Stimulated activated CD8-positive, alpha-beta memory T cell treated with anti-CD3 and anti-CD28 coated beads, Interleukin-12 subunit alpha, Interleukin-12 subunit beta, amount 100 ng/mL, for 1 hour (primary cell): Measurements from ENCODE around the gene MS4A1.
"Not testable (repeated sequence)": the region's sequence is repeated elsewhere in the genome, so short reads cannot be mapped to it uniquely, and the experiment has no call there.

Experiments
- DNase-seq: peaks from one replicate; pipeline ENCODE4 v3.0.0-alpha.2; 2020; ENCODE audit warnings: low read depth

MS4A1 gene

DNA sequence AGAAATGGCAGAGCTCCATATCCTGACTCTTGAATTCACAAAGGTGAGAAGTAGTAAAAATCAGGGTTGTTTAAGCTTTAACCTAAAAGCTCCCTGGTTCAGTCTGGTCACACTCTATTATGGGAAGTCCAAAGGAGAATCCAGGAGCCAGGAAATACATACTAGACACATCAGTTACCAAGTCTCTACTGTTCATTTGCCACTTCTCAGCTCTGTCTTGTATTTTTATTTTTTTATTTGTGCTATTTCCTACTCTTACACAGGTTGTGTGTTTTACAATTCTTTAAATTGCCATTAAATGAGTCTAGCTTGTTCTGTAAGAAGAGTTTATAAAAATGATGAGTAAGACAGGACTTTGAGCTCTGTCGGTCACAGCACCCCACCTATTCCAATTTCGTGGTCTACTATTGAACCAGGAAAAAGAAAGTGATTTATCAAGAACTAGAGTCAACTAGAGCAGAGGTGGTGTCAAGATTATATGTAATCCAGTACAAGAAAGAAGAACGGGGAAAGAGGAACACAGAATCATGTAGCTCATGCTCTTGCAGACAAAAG is 46.7 kb downstream of the MS4A1 start:
- no peak for DNase-seq

GRCh38 chr11:60504219-60504905 is 48.7 kb downstream of the MS4A1 start:
- no peak for DNase-seq

GRCh38 chr11:60509609-60510008 is 54.0 kb downstream of the MS4A1 start:
- DNase-seq, result not testable (repeated sequence)

- DNase-seq, result not testable (repeated sequence)
Observed at GRCh38 chr11:60510209-60510608, 54.6 kb downstream of the MS4A1 start.

GRCh38 chr11:60511393-60511792 is 55.7 kb downstream of the MS4A1 start:
- no peak for DNase-seq

GRCh38 chr11:60512651-60513225 is 57.1 kb downstream of the MS4A1 start:
- no peak for DNase-seq

DNA sequence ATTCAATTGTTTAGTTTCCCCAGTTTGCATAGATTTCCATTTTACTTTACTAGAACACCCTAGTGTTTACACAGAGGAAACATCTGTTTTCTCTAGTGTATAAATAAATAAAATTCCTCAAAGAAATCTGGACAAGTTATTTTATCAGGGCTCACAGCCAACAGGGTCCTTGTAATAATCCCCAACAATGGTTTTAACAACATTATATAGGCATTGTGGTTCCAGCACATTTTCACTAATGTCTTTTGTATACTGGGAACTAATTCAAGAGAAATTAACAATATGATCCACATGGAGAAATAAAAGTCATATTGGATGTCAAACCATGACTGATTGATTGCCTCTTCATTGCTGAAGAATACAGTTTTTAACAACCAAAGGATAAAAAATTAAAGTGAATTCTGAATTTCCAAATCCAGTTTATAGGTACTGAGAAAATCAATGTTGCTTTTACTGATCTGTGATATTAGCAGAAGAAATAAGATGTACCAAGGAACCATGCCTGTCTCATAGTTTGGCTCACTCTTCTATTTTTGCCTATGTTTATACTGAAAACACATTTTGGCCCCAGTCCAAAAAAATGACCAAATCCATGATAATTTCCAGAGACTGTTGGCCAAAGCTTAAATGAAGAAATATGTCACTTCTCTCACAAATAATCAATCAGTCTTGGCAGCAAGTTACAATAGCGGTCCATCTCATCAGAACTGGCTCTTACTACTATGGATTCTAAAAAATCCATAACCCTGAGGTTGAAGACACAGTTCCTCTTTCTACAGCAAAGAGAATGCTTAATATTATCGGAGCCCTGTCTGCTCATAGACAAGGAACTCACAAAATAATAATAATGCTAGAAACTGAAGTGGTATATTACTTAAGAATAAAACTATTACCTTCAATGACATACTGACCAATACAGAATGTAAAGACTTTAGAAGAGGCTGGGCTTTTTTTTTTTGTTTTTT is 58.1 kb downstream of the MS4A1 start:
- no peak for DNase-seq

GRCh38 chr11:60515144-60515855 is 59.7 kb downstream of the MS4A1 start, which contains the start of gene MS4A13:
MS4A13 (plus strand) TSS chr11:60515392; CDS start chr11:60518084, 2,692 bp downstream.
- DNase-seq, result no peak
